Keratinocyte (primary cell): ENCODE results near the gene L3MBTL4. TPM values are rescaled to one million over a fixed set of nuclear protein-coding genes. Genes with fewer than 3 reads are reported as not detected.

ENCODE experiments used
- DNase-seq: peaks from one replicate; pipeline ENCODE4 v3.0.0-alpha.2; 2011; ENCODE audit warnings: low read depth, missing footprints, low spot score
- FAIRE-seq: peaks from 2 replicates; lab custom pipeline; 2011; peaks lifted over from hg19 to GRCh38; lab: Jason Lieb, UNC
- H2AFZ ChIP-seq: 2 replicates; pipeline ENCODE4 v1.6.0; 2012; ENCODE audit warnings: low read length, control low read depth, inconsistent platforms; ENCODE audit not compliant: control insufficient read depth
- H3K27ac ChIP-seq: 2 replicates; pipeline ENCODE4 v1.5.1; 2011; ENCODE audit warnings: low read length; ENCODE audit not compliant: control insufficient read depth, insufficient read depth
- H3K27me3 ChIP-seq: 3 replicates; pipeline ENCODE4 v1.6.0; 2011; ENCODE audit warnings: low read length; ENCODE audit not compliant: control insufficient read depth, insufficient read depth; ENCODE audit errors: extremely low read depth
- H3K36me3 ChIP-seq, 2 experiments: 2 replicates in 1 of 2; 3 replicates in 1 of 2; pipeline ENCODE4 v1.5.1; 2011; ENCODE audit warnings: low read length in 2 of 2, mild to moderate bottlenecking in 1 of 2; ENCODE audit not compliant: control insufficient read depth in 2 of 2, insufficient read depth in 2 of 2; ENCODE audit errors: extremely low read depth in 1 of 2
- H3K4me1 ChIP-seq: 3 replicates; pipeline ENCODE4 v1.5.1; 2011; ENCODE audit warnings: low read length; ENCODE audit not compliant: control insufficient read depth, insufficient read depth; ENCODE audit errors: extremely low read depth
- H3K4me2 ChIP-seq: 3 replicates; pipeline ENCODE4 v1.6.0; 2011; ENCODE audit warnings: low read depth, low read length; ENCODE audit not compliant: control insufficient read depth, insufficient read depth; ENCODE audit errors: extremely low read depth
- H3K4me3 ChIP-seq, 3 experiments: fragments of 200-600 bp in 1 of 3; sonication (generic) in 1 of 3; 2 replicates in 2 of 3; 3 replicates in 1 of 3; pipeline ENCODE4 v1.5.1; 2011 to 2016; ENCODE audit warnings: low read length in 3 of 3, mild to moderate bottlenecking in 3 of 3, control low read depth in 2 of 3, inconsistent platforms in 1 of 3, low read depth in 1 of 3, mixed read lengths in 1 of 3, mixed run types in 1 of 3, moderate library complexity in 1 of 3; ENCODE audit not compliant: control insufficient read depth in 2 of 3, insufficient read depth in 2 of 3; ENCODE audit errors: extremely low read depth in 1 of 3
- H3K79me2 ChIP-seq: 2 replicates; pipeline ENCODE4 v1.6.0; 2012; ENCODE audit warnings: low read length; ENCODE audit not compliant: control insufficient read depth, insufficient read depth
- H3K9ac ChIP-seq: 3 replicates; pipeline ENCODE4 v1.6.0; 2011; ENCODE audit warnings: low read length; ENCODE audit not compliant: control insufficient read depth, insufficient read depth; ENCODE audit errors: extremely low read depth
- H3K9me1 ChIP-seq: 3 replicates; pipeline ENCODE4 v1.6.0; 2011; ENCODE audit warnings: low read length; ENCODE audit not compliant: control insufficient read depth, insufficient read depth; ENCODE audit errors: extremely low read depth
- H3K9me3 ChIP-seq: 2 replicates; pipeline ENCODE4 v1.5.1; 2012; ENCODE audit warnings: low read depth, low read length; ENCODE audit not compliant: control insufficient read depth
- H4K20me1 ChIP-seq: 3 replicates; pipeline ENCODE4 v1.6.0; 2011; ENCODE audit warnings: low read length; ENCODE audit not compliant: control insufficient read depth, insufficient read depth; ENCODE audit errors: extremely low read depth
- EZH2 ChIP-seq: IDR thresholded peaks from one replicate; pipeline ENCODE4 v1.6.1; 2012; ENCODE audit warnings: inconsistent platforms, mild to moderate bottlenecking, low read length, moderate library complexity
- dilution Hi-C: fragments of 300-500 bp; cut with MboI; formaldehyde crosslinking; loops from one replicate; pipeline ENCODE4 v1.7.0; 2020; ENCODE audit warnings: low sequenced_read_pairs; ENCODE audit not compliant: extremely low pct_ligation_motif_present
- polyA plus RNA-seq, 5 experiments: library from polyadenylated mRNA; depleted of rRNA in 3 of 5; stranded (reverse) in 3 of 5; stranded (forward) in 1 of 5; unstranded in 1 of 5; fragments of >200 nt; gene quantifications; 1 replicate in 1 of 5; 2 replicates in 3 of 5; 3 replicates in 1 of 5; pipeline versions ENCODE4 v1.2.1 to v1.2.3, GENCODE V29; 2011 to 2012; ENCODE audit warnings: missing spikeins in 2 of 5, low read depth in 1 of 5, low replicate concordance in 1 of 5
- TF ChIP-seq, protein P1 (sequence below), 3 experiments: IDR thresholded peaks in 1 of 3; conservative IDR thresholded peaks in 1 of 3; optimal IDR thresholded peaks in 1 of 3; 2 replicates in 2 of 3; 3 replicates in 1 of 3; pipeline versions ENCODE3 to v1.5.1; 2011; ENCODE audit warnings: low read length in 3 of 3, mild to moderate bottlenecking in 3 of 3, moderate library complexity in 2 of 3, control low read depth in 1 of 3, inconsistent platforms in 1 of 3; ENCODE audit not compliant: insufficient read depth in 2 of 3; ENCODE audit errors: extremely low read depth in 1 of 3

L3MBTL4 gene
- polyA plus RNA-seq, 1 donor (not counting 4 experiments of a cell fraction or from before 2014, with no cell fraction given), result 0.17 TPM

DNA sequence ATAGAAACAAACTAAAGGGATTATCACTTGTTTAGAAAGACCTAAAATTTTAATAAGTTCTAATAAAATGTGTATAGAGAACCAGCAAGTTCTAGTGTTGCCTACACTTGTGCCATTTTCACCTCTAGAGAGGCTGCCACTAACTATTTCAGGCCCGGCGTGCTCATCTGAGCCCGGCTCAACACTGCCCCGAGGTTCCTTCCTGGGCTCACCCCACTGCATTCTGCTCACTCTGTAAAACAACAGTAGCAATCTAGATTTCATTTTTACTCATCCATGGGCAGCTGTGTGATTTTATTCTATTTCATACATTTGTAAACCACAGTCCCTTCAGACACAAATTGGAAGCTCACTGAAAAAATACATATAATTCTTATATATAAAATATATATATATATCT, 253.2 kb downstream of the L3MBTL4 start:
- Histone ChIP-seq H4K20me1 (no peaks in the 10 kb centered on the region), H3K79me2 (no peaks in the 10 kb centered on the region), H3K4me2 (no peak overlapping the region), H3K9me1 (no peaks in the 10 kb centered on the region), H3K27me3 (no peaks in the 10 kb centered on the region), H3K9me3 (no peaks in the 10 kb centered on the region), H3K4me1 (no peaks in the 10 kb centered on the region), H3K27ac (no peak overlapping the region), H3K36me3 (no peaks in the 10 kb centered on the region), H3K9ac (no peak overlapping the region), H3K4me3 (no peak overlapping the region), H2AFZ (no peak overlapping the region)
- FAIRE-seq (no peak), DNase-seq (no peak)
- dilution Hi-C loops, result no loop called here
- TF ChIP-seq, protein P1, sequence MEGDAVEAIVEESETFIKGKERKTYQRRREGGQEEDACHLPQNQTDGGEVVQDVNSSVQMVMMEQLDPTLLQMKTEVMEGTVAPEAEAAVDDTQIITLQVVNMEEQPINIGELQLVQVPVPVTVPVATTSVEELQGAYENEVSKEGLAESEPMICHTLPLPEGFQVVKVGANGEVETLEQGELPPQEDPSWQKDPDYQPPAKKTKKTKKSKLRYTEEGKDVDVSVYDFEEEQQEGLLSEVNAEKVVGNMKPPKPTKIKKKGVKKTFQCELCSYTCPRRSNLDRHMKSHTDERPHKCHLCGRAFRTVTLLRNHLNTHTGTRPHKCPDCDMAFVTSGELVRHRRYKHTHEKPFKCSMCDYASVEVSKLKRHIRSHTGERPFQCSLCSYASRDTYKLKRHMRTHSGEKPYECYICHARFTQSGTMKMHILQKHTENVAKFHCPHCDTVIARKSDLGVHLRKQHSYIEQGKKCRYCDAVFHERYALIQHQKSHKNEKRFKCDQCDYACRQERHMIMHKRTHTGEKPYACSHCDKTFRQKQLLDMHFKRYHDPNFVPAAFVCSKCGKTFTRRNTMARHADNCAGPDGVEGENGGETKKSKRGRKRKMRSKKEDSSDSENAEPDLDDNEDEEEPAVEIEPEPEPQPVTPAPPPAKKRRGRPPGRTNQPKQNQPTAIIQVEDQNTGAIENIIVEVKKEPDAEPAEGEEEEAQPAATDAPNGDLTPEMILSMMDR (optimal IDR thresholded peaks at IDR 0.05 in 1 of 3, IDR thresholded peaks at IDR 0.05 in 1 of 3, conservative IDR thresholded peaks at IDR 0.05 in 1 of 3; ENCODE audit: extremely low read depth in 1 of 3, insufficient read depth in 2 of 3, low read length in 3 of 3), result no peak
- TF ChIP-seq EZH2, result no peak

DNA sequence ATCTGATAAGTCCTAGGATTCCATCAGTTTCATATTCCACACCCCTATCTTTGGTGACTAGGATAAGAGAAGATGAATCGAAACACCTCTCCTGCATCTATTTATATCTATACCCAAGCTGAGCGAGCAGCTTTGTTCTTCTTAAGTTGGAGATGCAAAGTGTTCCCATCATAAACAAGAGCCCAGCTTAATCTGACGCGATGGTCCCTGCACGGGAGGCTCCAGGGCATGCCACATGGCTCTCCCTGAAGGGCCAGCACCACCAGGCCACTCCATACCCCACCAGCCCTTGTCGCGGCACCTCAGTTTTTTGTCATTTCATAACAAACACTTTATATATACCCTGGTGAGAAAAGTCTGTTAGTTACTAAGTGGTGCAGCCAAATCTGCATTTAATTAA, 255.3 kb downstream of the L3MBTL4 start:
- FAIRE-seq, result no peak
- no peaks in the 10 kb centered on the region for H3K36me3 ChIP-seq
- no peak for DNase-seq
- H3K79me2 ChIP-seq, result no peaks in the 10 kb centered on the region
- H3K27me3 ChIP-seq, result no peaks in the 10 kb centered on the region
- no peak overlapping the region for H3K9ac ChIP-seq
- H4K20me1 ChIP-seq, result no peaks in the 10 kb centered on the region
- H3K9me3 ChIP-seq, result no peaks in the 10 kb centered on the region
- dilution Hi-C loops, result loop anchor here (5.0 kb wide), 1 partner anchor 38 kb away; no protein-coding TSS in a partner anchor
- no peak overlapping the region for H3K4me2 ChIP-seq
- H3K4me1 ChIP-seq, result no peaks in the 10 kb centered on the region
- H3K27ac ChIP-seq, result no peak overlapping the region
- no peak overlapping the region for H3K4me3 ChIP-seq
- TF ChIP-seq EZH2, result no peak
- TF ChIP-seq, protein P1 (optimal IDR thresholded peaks at IDR 0.05 in 1 of 3, IDR thresholded peaks at IDR 0.05 in 1 of 3, conservative IDR thresholded peaks at IDR 0.05 in 1 of 3; ENCODE audit: extremely low read depth in 1 of 3, insufficient read depth in 2 of 3, low read length in 3 of 3), result no peak
- H3K9me1 ChIP-seq, result no peaks in the 10 kb centered on the region
- H2AFZ ChIP-seq, result no peak overlapping the region
